HCT116 (cell line): Measurements from ENCODE around the gene LRSAM1.

Source experiments
- EGR1 ChIP-seq: IDR thresholded peaks from 2 replicates; pipeline ENCODE4 v1.6.1; 2012; ENCODE audit warnings: low read depth
- YY1 ChIP-seq: IDR thresholded peaks from 2 replicates; pipeline ENCODE4 v1.6.1; 2011; ENCODE audit warnings: low read length, low read depth, moderate library complexity, mild to moderate bottlenecking; ENCODE audit not compliant: insufficient replicate concordance; ENCODE audit errors: extremely low read depth
- TF ChIP-seq, protein P1 (sequence below), 3 experiments: fragments of 200-600 bp in 1 of 3; sonication (generic) in 1 of 3; IDR thresholded peaks in 2 of 3; conservative IDR thresholded peaks in 1 of 3; 2 replicates each; pipeline ENCODE4 v1.5.1; 2012 to 2017; ENCODE audit warnings: low read depth in 2 of 3, low read length in 2 of 3, antibody characterized with exemption in 1 of 3, borderline replicate concordance in 1 of 3, control low read depth in 1 of 3, mild to moderate bottlenecking in 1 of 3, mixed read lengths in 1 of 3, mixed run types in 1 of 3, moderate library complexity in 1 of 3; ENCODE audit not compliant: insufficient read depth in 1 of 3
- TF ChIP-seq, protein P2 (sequence below): IDR thresholded peaks from 2 replicates; pipeline ENCODE4 v1.6.1; 2012

DNA sequence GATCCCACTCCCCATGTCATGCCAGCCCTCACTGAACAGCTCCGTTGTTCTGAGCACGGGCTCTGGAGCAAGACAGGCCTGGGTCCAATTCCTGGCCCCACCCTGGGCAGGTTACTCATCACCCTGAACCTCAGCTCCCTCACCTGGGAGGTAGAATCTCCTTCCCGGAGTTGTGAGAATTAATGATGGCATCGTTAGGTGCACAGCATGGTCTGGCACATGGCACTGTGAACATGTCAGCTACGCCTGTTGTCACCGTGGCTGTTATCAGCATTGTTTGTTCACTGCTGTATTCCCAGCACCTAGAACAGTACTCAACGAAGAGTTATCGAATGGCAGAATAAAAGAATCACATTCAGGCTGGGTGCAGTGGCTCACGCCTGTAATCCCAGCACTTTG lies 43.0 kb downstream of the LRSAM1 start:
- TF ChIP-seq YY1 = no peak
- TF ChIP-seq, protein P1, sequence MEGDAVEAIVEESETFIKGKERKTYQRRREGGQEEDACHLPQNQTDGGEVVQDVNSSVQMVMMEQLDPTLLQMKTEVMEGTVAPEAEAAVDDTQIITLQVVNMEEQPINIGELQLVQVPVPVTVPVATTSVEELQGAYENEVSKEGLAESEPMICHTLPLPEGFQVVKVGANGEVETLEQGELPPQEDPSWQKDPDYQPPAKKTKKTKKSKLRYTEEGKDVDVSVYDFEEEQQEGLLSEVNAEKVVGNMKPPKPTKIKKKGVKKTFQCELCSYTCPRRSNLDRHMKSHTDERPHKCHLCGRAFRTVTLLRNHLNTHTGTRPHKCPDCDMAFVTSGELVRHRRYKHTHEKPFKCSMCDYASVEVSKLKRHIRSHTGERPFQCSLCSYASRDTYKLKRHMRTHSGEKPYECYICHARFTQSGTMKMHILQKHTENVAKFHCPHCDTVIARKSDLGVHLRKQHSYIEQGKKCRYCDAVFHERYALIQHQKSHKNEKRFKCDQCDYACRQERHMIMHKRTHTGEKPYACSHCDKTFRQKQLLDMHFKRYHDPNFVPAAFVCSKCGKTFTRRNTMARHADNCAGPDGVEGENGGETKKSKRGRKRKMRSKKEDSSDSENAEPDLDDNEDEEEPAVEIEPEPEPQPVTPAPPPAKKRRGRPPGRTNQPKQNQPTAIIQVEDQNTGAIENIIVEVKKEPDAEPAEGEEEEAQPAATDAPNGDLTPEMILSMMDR (IDR thresholded peaks at IDR 0.05 in 2 of 3, conservative IDR thresholded peaks at IDR 0.05 in 1 of 3; ENCODE audit: borderline replicate concordance in 1 of 3, insufficient read depth in 1 of 3, low read depth in 2 of 3, low read length in 2 of 3) = no peak
- TF ChIP-seq EGR1 = no peak
- TF ChIP-seq, protein P2, sequence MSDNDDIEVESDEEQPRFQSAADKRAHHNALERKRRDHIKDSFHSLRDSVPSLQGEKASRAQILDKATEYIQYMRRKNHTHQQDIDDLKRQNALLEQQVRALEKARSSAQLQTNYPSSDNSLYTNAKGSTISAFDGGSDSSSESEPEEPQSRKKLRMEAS = no peak
